NCI-H1930 (cell line): ENCODE data around the gene NDRG2.
"Not testable (repeated sequence)": the region's sequence is repeated elsewhere in the genome, so short reads cannot be mapped to it uniquely, and the experiment has no call there.

Source experiments
- DNase-seq, 2 experiments: peaks; one replicate each; lab custom pipeline; 2025; lab: John Stamatoyannopoulos, UW

NDRG2 gene

GRCh38 chr14:21055432-21056117 lies 30.7 kb upstream of the NDRG2 start:
- DNase-seq = no peak

- DNase-seq = no peak
Observed at GRCh38 chr14:21054768-21055145, 29.9 kb upstream of the NDRG2 start.

DNA sequence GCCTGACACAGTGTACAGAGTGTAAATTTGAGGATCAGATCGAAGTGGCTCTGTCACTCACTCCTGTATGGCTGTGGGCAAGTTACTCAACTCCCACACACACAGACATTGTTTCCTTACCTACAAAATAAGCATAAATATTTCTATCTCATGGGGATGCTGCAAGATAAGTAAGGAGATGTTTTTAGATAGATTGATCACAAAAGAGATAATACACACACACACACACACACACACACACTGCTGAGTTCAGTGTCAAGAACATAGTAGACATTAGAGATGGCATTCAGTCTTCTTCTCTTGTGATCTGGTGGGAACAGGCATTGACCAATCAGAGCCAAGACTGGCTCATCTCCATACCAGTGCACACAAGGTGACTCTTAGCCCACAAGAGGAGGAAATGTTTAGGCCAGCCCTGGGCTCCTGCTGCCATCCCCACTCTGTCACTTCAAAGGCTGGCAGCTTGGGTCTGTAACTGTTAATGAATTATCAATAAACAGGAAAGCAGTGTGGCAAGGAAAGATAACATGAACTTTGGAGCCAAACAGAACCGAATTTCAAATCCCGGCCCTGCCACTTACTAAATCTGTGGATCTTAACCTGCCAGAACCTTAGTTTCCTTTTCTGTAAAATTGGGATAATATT lies 29.4 kb upstream of the NDRG2 start:
- no peak for DNase-seq

- no peak for DNase-seq
Observed at GRCh38 chr14:21053184-21054122, 28.6 kb upstream of the NDRG2 start.

GRCh38 chr14:21050597-21050996 lies 25.7 kb upstream of the NDRG2 start:
- no peak for DNase-seq

DNA sequence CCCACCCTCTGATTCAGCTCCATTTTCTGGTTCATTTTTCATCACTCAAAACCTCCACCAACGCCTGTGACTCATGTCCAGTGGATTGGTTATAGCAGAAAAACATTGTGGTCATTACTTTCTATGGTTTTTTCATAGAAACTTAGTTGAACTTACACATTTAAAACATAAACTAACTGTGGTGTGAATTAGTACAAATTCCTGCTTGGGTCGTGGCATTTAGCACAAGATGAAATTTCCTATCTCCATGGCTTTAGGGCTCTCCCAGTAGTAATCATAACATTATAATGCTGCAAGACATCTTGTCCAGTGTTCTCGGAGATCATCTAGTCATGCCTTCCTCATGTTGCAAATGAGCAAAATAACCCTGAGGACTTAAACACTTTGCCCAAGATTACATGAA lies 24.4 kb upstream of the NDRG2 start:
- no peak for DNase-seq

DNA sequence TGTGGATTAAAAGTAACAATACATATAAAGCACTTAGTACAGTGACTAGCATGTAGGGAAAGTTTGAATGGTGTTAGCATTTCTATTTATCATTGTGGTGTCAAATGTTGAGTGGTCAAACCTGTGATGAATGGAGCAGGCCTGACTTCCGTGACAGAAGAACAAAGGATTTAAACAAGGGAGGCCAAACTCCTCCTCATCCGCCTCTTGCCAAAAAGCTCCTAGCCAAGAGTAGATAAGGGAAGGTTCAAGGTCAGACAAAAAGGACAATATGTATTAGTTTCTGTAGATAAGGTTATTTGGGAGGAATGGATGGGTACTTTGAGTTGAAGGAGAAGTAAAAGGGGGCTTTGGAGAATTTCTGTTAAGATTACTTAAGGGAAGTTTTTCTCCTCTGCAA lies 23.8 kb upstream of the NDRG2 start:
- no peak for DNase-seq

DNA sequence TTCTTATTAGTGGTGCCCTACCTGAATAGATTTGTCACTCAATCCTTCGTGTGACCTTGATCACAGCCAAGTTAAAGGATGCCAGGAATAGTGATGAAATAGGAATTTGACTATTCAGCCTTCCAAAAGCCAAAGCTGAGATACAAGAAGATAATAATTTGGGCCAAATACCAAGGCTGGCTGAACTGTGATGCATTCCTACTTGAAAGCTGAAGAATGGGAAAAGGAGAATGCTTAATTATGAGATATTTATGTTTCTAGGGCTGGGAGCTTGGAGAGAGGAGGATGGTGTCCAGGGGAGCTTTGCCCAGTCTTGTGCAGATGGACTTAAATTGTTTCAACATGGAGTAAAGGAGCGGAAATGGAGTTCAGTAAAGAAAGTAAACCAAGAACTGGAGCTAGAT lies 22.5 kb upstream of the NDRG2 start:
- DNase-seq = no peak

GRCh38 chr14:21043974-21044618 lies 19.2 kb upstream of the NDRG2 start:
- no peak for DNase-seq

- DNase-seq = no peak
Observed at GRCh38 chr14:21043387-21043973, 18.6 kb upstream of the NDRG2 start.

GRCh38 chr14:21042918-21043317 lies 18.1 kb upstream of the NDRG2 start:
- DNase-seq = no peak

- no peak for DNase-seq
Observed at GRCh38 chr14:21041676-21042433, 17.0 kb upstream of the NDRG2 start, which contains the start of gene RNASE7. TSS of gene RNASE7 (plus strand) at chr14:21042362. CDS start at chr14:21042993, 631 bp downstream.

GRCh38 chr14:21040941-21041340 lies 16.1 kb upstream of the NDRG2 start:
- not testable (repeated sequence) for DNase-seq

DNA sequence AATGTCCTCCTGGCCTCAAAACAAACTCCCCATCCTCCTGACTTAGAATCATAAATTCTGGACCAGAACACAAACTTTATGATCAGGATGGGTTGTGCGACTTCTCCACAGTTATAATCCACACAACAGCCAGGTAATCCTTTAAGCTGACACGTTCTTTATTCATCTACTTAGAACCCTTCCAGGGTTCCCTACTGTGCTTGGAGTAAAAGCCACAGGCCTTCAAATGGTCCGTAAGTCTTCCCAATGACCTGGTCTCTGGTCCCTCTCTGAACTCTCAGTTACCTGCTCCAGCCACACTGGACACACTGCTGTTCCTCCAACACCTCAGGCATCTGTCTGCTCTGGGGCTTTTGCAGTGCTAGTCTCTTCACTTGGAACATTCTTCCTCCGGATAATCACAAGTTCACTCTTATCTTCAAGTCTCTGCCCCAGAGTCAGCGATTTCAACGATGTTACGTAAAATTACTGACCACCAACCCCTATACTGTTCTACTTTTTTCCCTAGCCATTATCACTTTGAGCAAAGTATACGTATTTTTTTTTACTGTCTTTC lies 15.6 kb upstream of the NDRG2 start:
- no peak for DNase-seq

- DNase-seq = no peak
Observed at GRCh38 chr14:21039585-21040369, 14.9 kb upstream of the NDRG2 start.

DNA sequence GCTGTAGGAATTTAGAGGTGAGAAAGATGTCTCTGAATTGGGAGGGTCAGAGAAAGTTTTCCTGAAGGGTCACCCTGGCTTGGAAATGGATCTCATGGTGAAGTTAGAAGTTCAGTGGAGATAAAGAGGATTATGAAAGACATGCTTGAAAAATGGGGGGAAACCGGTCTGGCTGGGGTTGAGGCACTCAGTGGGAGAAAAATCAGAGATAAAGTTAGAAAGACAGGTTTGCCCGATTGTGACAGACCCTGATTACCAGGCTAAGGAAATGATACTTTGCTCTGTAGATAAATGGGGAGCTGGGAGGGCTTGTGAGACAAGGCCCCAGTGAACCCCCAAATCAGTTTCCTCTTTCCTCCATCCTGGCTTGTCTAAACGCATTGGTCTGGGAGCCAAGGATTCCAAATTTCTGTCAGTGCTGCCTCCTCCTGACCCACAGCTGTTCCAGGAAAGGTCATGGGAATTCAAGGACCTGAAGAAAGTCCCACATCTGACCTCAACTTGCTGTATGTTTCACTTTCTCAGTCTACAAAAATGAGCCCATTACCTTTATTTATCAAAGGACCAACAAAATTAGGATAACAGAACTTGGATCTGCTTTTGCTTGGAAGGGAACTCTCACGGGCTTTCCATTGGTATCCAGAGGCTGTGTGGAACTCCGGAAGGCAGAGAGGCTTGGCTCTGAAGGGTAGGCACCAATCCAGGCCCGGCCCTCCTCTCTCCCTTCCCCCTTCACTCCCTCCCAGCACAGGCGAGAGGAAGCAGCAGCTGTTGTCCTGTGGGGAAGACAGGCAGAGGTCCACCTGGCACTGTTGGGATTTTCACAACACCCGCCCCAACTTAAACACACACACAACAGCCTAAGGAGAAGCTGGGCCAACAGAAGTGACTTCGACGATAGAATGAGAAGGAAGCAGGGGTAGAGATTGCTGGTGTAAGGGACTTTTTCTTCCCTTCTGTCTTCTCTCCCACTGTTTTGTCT lies 13.9 kb upstream of the NDRG2 start:
- DNase-seq = no peak

GRCh38 chr14:21037156-21037555 lies 12.3 kb upstream of the NDRG2 start:
- DNase-seq = no peak

GRCh38 chr14:21036751-21037150 lies 11.9 kb upstream of the NDRG2 start:
- DNase-seq = no peak

DNA sequence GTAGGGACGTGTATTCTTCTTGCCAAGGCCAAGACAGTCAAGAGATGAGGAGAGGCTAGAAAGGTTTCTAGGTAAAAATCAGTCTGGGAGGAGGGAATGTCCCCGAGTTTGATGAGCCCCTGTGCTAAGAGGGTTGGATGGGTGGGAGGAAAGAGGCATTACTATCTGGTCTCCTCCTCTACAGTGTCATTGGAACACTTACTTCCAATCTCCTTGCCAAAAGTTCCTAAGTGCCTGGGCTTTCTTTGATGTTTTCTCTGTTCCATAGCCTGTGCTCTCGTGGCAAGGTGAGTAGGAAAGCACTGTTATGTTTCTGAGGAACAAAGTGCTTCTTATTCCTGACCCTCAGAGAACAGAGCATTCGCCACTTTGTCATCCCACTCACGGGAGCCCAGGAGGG lies 9.8 kb upstream of the NDRG2 start, which contains the start of gene RNASE13:
TSS of gene RNASE13 (minus strand) at position 101 of the 400 bp plus-strand sequence. CDS start 519 bp downstream, outside the sequence.
- DNase-seq = no peak
